ENCODE results near the gene TMEM223. TPM values are rescaled to one million over a fixed set of nuclear protein-coding genes. Genes with fewer than 3 reads are reported as not detected.

TMEM223 gene
- total RNA-seq, 1 experiment from 2014 or later: 20.1 TPM

DNA sequence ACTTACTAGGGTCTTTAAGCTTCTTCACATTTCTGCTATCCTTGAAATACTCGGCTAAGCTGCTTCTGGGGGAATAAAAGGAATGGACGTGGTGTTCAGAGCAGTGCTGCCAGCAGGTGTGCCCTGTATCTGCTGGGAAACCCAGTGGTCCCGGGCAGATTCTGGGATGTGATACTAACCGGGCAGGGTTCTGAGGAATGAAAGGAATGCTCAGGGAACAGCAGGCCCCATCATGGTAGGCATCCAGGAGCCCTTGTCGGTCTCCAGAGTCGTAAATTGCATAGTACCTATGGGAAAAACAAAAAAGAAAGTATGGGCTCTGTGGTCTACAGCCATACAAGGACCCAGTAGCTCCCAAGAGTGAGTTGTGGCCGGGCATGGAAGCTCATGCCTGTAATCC is 4.5 kb upstream of the TMEM223 start:
- H3K4me1 ChIP-seq (ENCODE audit: control insufficient read depth, insufficient read depth, low read length): peaks cover 6% of the 10 kb centered on the region; the same call in 1 of the 2 replicates
- peaks cover 12% of the 10 kb centered on the region for H3K36me3 ChIP-seq (ENCODE audit: control insufficient read depth, insufficient read depth, low read length)
- no peaks in the 10 kb centered on the region for H3K27me3 ChIP-seq (ENCODE audit: control insufficient read depth, insufficient read depth, low read length)
- no peak overlapping the region for H3K4me3 ChIP-seq (ENCODE audit: low read depth in 2 of 2, low read length in 2 of 2)
- H3K27ac ChIP-seq (ENCODE audit: low read length): no peak overlapping the region
- POLR2A ChIA-PET: interaction anchor here (0.7 kb wide), 1 partner anchor 10 kb away, joined by 3 read pairs; no protein-coding TSS in a partner anchor
- no peaks in the 10 kb centered on the region for H3K9me3 ChIP-seq (ENCODE audit: control insufficient read depth, insufficient read depth, low read depth, low read length)
- TF ChIP-seq, protein P1, sequence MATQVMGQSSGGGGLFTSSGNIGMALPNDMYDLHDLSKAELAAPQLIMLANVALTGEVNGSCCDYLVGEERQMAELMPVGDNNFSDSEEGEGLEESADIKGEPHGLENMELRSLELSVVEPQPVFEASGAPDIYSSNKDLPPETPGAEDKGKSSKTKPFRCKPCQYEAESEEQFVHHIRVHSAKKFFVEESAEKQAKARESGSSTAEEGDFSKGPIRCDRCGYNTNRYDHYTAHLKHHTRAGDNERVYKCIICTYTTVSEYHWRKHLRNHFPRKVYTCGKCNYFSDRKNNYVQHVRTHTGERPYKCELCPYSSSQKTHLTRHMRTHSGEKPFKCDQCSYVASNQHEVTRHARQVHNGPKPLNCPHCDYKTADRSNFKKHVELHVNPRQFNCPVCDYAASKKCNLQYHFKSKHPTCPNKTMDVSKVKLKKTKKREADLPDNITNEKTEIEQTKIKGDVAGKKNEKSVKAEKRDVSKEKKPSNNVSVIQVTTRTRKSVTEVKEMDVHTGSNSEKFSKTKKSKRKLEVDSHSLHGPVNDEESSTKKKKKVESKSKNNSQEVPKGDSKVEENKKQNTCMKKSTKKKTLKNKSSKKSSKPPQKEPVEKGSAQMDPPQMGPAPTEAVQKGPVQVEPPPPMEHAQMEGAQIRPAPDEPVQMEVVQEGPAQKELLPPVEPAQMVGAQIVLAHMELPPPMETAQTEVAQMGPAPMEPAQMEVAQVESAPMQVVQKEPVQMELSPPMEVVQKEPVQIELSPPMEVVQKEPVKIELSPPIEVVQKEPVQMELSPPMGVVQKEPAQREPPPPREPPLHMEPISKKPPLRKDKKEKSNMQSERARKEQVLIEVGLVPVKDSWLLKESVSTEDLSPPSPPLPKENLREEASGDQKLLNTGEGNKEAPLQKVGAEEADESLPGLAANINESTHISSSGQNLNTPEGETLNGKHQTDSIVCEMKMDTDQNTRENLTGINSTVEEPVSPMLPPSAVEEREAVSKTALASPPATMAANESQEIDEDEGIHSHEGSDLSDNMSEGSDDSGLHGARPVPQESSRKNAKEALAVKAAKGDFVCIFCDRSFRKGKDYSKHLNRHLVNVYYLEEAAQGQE (IDR thresholded peaks at IDR 0.05; ENCODE audit: insufficient read depth in 1 of 2, low read depth in 2 of 2, low read length in 1 of 2): no peak
- ATAC-seq (no peak), DNase-seq (ENCODE audit: low read depth, low spot score) (no peak)
- in situ Hi-C loops (cut with HindIII; ENCODE audit: low pct_unique_long_range_greater_than_20kb, low sequenced_read_pairs) (no loop called here), intact Hi-C loops (cut with micrococcal nuclease; ENCODE audit: unreplicated experiment) (no loop called here)
- no TSS peak for BruUV-seq (replicated peaks)
- CTCF ChIA-PET: no interaction called here

DNA sequence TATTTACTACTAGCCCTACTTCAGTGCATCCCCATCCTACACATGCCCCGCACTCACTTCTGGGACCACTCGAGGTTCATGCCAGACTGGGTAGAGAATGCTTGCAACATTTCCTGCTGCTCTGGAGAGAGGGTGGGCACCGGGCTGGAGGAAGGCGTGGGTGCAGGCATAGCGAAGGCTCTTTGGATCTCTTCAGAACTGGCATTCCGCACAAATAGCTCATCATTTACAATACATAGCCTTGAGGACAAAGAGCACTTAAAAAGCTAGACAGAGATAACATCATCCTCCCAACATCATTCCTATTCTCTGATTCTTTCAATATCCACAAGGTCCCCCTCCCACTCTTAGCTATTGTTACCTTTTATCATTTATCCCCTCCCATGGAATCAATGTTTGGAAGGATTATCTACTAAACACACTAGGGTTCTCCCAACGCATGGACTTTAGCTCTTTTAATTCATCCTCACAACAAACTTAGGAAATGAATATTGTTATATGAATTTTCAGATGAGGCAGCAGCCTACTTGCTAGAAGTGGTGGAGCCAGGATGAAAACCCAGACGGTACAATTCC is 2.5 kb upstream of the TMEM223 start:
- no peak for DNase-seq (ENCODE audit: low read depth, low spot score)
- CTCF ChIA-PET: interaction anchor here (0.5 to 0.7 kb wide), 2 partner anchors 21 to 114 kb away, joined by 4 to 6 read pairs; no protein-coding TSS in a partner anchor
- H3K36me3 ChIP-seq (ENCODE audit: control insufficient read depth, insufficient read depth, low read length): peaks cover 3% of the 10 kb centered on the region
- BruUV-seq (replicated peaks): no TSS peak
- H3K9me3 ChIP-seq (ENCODE audit: control insufficient read depth, insufficient read depth, low read depth, low read length): no peaks in the 10 kb centered on the region
- TF ChIP-seq, protein P2, sequence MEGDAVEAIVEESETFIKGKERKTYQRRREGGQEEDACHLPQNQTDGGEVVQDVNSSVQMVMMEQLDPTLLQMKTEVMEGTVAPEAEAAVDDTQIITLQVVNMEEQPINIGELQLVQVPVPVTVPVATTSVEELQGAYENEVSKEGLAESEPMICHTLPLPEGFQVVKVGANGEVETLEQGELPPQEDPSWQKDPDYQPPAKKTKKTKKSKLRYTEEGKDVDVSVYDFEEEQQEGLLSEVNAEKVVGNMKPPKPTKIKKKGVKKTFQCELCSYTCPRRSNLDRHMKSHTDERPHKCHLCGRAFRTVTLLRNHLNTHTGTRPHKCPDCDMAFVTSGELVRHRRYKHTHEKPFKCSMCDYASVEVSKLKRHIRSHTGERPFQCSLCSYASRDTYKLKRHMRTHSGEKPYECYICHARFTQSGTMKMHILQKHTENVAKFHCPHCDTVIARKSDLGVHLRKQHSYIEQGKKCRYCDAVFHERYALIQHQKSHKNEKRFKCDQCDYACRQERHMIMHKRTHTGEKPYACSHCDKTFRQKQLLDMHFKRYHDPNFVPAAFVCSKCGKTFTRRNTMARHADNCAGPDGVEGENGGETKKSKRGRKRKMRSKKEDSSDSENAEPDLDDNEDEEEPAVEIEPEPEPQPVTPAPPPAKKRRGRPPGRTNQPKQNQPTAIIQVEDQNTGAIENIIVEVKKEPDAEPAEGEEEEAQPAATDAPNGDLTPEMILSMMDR (IDR thresholded peaks at IDR 0.05): no peak
- TF ChIP-seq TCF7L2 (IDR thresholded peaks at IDR 0.05; ENCODE audit: low read depth, low read length): no peak
- no peak for TF ChIP-seq POLR2AphosphoS5 (IDR thresholded peaks at IDR 0.05; ENCODE audit: low read depth, low read length)
- no peak for TF ChIP-seq SIN3A (IDR thresholded peaks at IDR 0.05; ENCODE audit: borderline replicate concordance, insufficient read depth, low read depth, low read length)
- TF ChIP-seq, protein P1 (IDR thresholded peaks at IDR 0.05; ENCODE audit: insufficient read depth in 1 of 2, low read depth in 2 of 2, low read length in 1 of 2): no peak
- in situ Hi-C loops (cut with HindIII; ENCODE audit: low pct_unique_long_range_greater_than_20kb, low sequenced_read_pairs) (no loop called here), intact Hi-C loops (cut with micrococcal nuclease; ENCODE audit: unreplicated experiment) (no loop called here)
- no peak overlapping the region for H3K4me3 ChIP-seq (ENCODE audit: low read depth in 2 of 2, low read length in 2 of 2)
- POLR2A ChIA-PET: no interaction called here
- ATAC-seq: no peak
- H3K4me1 ChIP-seq (ENCODE audit: control insufficient read depth, insufficient read depth, low read length): peaks cover 21% of the 10 kb centered on the region
- no peaks in the 10 kb centered on the region for H3K27me3 ChIP-seq (ENCODE audit: control insufficient read depth, insufficient read depth, low read length)
- no peak overlapping the region for H3K27ac ChIP-seq (ENCODE audit: low read length)

Measured in Panc1 (cell line).